SK-N-SH treated with all-trans-retinoic acid at 6 μM for 48 hours (cell line): ENCODE data around the gene TSPAN18.

ENCODE experiments used
- ATAC-seq: fragments of 200-7000 bp; cut with Tn5 transposase; 3 replicates; pipeline ENCODE4 v1.9.1; 2020; ENCODE audit warnings: mild to moderate bottlenecking, moderate library complexity
- ARNTL ChIP-seq: fragments of 450-650 bp; formaldehyde crosslinking; IDR thresholded peaks from 2 replicates; pipeline ENCODE4 v1.5.0; 2020; ENCODE audit warnings: low read depth, mild to moderate bottlenecking, moderate library complexity, borderline replicate concordance
- BACH2 ChIP-seq: fragments of 250-450 bp; sonication (Bioruptor Pico); IDR thresholded peaks from 2 replicates; pipeline ENCODE4 v1.9.0; 2021; ENCODE audit warnings: mild to moderate bottlenecking, borderline replicate concordance
- CREB5 ChIP-seq: fragments of 250-450 bp; sonication (Bioruptor Pico); IDR thresholded peaks from 2 replicates; pipeline ENCODE4 v1.5.1; 2020; ENCODE audit warnings: low read depth, mild to moderate bottlenecking, moderate library complexity
- CSRNP3 ChIP-seq: fragments of 250-450 bp; sonication (Bioruptor Pico); IDR thresholded peaks from 2 replicates; pipeline ENCODE4 v1.5.1; 2021; ENCODE audit warnings: mild to moderate bottlenecking, moderate library complexity
- ESRRG ChIP-seq: fragments of 250-450 bp; sonication (Bioruptor Pico); IDR thresholded peaks from 2 replicates; pipeline ENCODE4 v1.6.1; 2021; ENCODE audit warnings: mild to moderate bottlenecking
- GLIS3 ChIP-seq: fragments of 250-450 bp; sonication (Bioruptor Pico); IDR thresholded peaks from 2 replicates; pipeline ENCODE4 v1.5.0; 2020; ENCODE audit warnings: mild to moderate bottlenecking, moderate library complexity
- ISL1 ChIP-seq: fragments of 250-450 bp; sonication (Bioruptor Pico); IDR thresholded peaks from 2 replicates; pipeline ENCODE4 v2.1.2; 2022; ENCODE audit warnings: mild to moderate bottlenecking, moderate library complexity
- PATZ1 ChIP-seq: fragments of 250-450 bp; sonication (Bioruptor Pico); IDR thresholded peaks from 2 replicates; pipeline ENCODE4 v1.8.0; 2020; ENCODE audit warnings: mild to moderate bottlenecking, moderate library complexity, borderline replicate concordance
- RARB ChIP-seq: fragments of 250-450 bp; sonication (Bioruptor Pico); IDR thresholded peaks from 2 replicates; pipeline ENCODE4 v1.8.0; 2021; ENCODE audit warnings: mild to moderate bottlenecking, moderate library complexity
- SNAI2 ChIP-seq: fragments of 250-450 bp; sonication (Bioruptor Pico); IDR thresholded peaks from 2 replicates; pipeline ENCODE4 v1.5.0; 2020; ENCODE audit warnings: mild to moderate bottlenecking, moderate library complexity
- TCF4 ChIP-seq: fragments of 250-450 bp; sonication (Bioruptor Pico); IDR thresholded peaks from 2 replicates; pipeline ENCODE4 v1.8.0; 2021; ENCODE audit warnings: mild to moderate bottlenecking, moderate library complexity, borderline replicate concordance
- TOX ChIP-seq: fragments of 250-450 bp; sonication (Bioruptor Pico); IDR thresholded peaks from 2 replicates; pipeline ENCODE4 v1.8.0; 2021; ENCODE audit warnings: mild to moderate bottlenecking, moderate library complexity, borderline replicate concordance
- TSHZ2 ChIP-seq: fragments of 250-450 bp; sonication (Bioruptor Pico); IDR thresholded peaks from 2 replicates; pipeline ENCODE4 v1.5.0; 2020; ENCODE audit warnings: mild to moderate bottlenecking, moderate library complexity
- ZC3H10 ChIP-seq: fragments of 250-450 bp; sonication (Bioruptor Pico); IDR thresholded peaks from 2 replicates; pipeline ENCODE4 v1.5.1; 2021; ENCODE audit warnings: mild to moderate bottlenecking, moderate library complexity
- ZFP3 ChIP-seq: fragments of 250-450 bp; sonication (Bioruptor Pico); IDR thresholded peaks from 2 replicates; pipeline ENCODE4 v1.5.0; 2020; ENCODE audit warnings: mild to moderate bottlenecking, moderate library complexity
- ZFP30 ChIP-seq: fragments of 450-650 bp; formaldehyde crosslinking; IDR thresholded peaks from 2 replicates; pipeline ENCODE4 v1.5.0; 2022; ENCODE audit warnings: mild to moderate bottlenecking, moderate library complexity
- ZNF565 ChIP-seq: fragments of 450-650 bp; formaldehyde crosslinking; conservative IDR thresholded peaks from 2 replicates; pipeline ENCODE4 v1.5.0; 2020; ENCODE audit warnings: low read depth, mild to moderate bottlenecking, moderate library complexity
- ZNF70 ChIP-seq: fragments of 450-650 bp; formaldehyde crosslinking; IDR thresholded peaks from 2 replicates; pipeline ENCODE4 v1.5.0; 2020; ENCODE audit warnings: mild to moderate bottlenecking, moderate library complexity
- ZNF8 ChIP-seq: fragments of 450-650 bp; formaldehyde crosslinking; IDR thresholded peaks from 2 replicates; pipeline ENCODE4 v1.5.0; 2020; ENCODE audit warnings: mild to moderate bottlenecking, moderate library complexity

Gene TSPAN18

GRCh38 chr11:44826922-44827643, 100.3 kb downstream of the TSPAN18 start (continued):
- TF ChIP-seq PATZ1 (CRISPR knock-in tag), result no peak

GRCh38 chr11:44828296-44828695, 101.5 kb downstream of the TSPAN18 start:
- no peak for TF ChIP-seq ZC3H10
- no peak for TF ChIP-seq BACH2
- TF ChIP-seq ZFP3 (CRISPR knock-in tag), result no peak
- no peak for TF ChIP-seq ZNF70 (CRISPR knock-in tag)
- no peak for TF ChIP-seq TOX (CRISPR knock-in tag)
- TF ChIP-seq ISL1 (CRISPR knock-in tag), result no peak
- no peak for TF ChIP-seq ZFP30 (CRISPR knock-in tag)
- no peak for TF ChIP-seq ZNF565 (CRISPR knock-in tag)
- TF ChIP-seq CREB5 (CRISPR knock-in tag), result no peak
- no peak for TF ChIP-seq ZNF8 (CRISPR knock-in tag)
- no peak for TF ChIP-seq PATZ1 (CRISPR knock-in tag)
- no peak for TF ChIP-seq SNAI2 (CRISPR knock-in tag)
- TF ChIP-seq CSRNP3, result no peak
- no peak for TF ChIP-seq ESRRG (CRISPR knock-in tag)
- no peak for TF ChIP-seq TCF4 (CRISPR knock-in tag)
- no peak for TF ChIP-seq TSHZ2 (CRISPR knock-in tag)
- TF ChIP-seq, all 23 proteins: peak for 0
- ATAC-seq, result no peak

GRCh38 chr11:44829838-44830237, 103.1 kb downstream of the TSPAN18 start:
- ATAC-seq, result no peak
- no peak for TF ChIP-seq GLIS3 (CRISPR knock-in tag)
- TF ChIP-seq, all 23 proteins: peak for 0

- TF ChIP-seq ZNF8 (CRISPR knock-in tag) (no peak), GLIS3 (CRISPR knock-in tag) (no peak), TCF4 (CRISPR knock-in tag) (no peak), RARB (CRISPR knock-in tag) (no peak), ARNTL (no peak), TSHZ2 (CRISPR knock-in tag) (no peak)
- TF ChIP-seq, all 23 proteins: peak for 0
- no peak for ATAC-seq
Measured at GRCh38 chr11:44831605-44832394, 105.0 kb downstream of the TSPAN18 start.
